GM12801 (cell line): Measurements from ENCODE around the gene RIGI.

Experiments used
- TF ChIP-seq, protein P1 (sequence below): IDR thresholded peaks from one replicate; pipeline ENCODE4 v1.5.1; 2011; ENCODE audit warnings: control low read depth; ENCODE audit not compliant: insufficient read length; ENCODE audit errors: extremely low read depth

Gene RIGI

GRCh38 chr9:32526041-32526706 is at the start of gene RIGI:
Gene RIGI, minus strand, starts transcription at chr9:32526196. Its CDS starts 30 bp downstream, at chr9:32526166.
- TF ChIP-seq, protein P1, sequence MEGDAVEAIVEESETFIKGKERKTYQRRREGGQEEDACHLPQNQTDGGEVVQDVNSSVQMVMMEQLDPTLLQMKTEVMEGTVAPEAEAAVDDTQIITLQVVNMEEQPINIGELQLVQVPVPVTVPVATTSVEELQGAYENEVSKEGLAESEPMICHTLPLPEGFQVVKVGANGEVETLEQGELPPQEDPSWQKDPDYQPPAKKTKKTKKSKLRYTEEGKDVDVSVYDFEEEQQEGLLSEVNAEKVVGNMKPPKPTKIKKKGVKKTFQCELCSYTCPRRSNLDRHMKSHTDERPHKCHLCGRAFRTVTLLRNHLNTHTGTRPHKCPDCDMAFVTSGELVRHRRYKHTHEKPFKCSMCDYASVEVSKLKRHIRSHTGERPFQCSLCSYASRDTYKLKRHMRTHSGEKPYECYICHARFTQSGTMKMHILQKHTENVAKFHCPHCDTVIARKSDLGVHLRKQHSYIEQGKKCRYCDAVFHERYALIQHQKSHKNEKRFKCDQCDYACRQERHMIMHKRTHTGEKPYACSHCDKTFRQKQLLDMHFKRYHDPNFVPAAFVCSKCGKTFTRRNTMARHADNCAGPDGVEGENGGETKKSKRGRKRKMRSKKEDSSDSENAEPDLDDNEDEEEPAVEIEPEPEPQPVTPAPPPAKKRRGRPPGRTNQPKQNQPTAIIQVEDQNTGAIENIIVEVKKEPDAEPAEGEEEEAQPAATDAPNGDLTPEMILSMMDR: no peak

DNA sequence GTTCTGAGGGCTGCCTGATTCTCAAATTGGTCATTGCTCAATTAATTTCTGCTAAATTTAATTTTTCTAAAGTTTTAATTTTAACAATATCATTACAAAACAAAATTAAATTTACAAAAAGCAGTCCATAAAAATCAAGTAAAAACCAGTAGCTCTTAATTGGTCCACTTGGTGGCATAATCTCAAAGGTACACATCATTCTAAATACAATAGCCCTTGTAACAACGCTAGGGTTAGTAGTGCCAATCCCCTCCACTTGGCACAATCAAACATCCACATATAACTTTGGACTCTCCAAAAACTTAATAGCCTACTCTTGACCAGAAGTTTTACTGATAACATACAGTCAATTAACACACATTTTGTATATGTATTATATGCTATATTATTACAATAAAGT is 48.9 kb upstream of the RIGI start:
- TF ChIP-seq, protein P1: no peak

DNA sequence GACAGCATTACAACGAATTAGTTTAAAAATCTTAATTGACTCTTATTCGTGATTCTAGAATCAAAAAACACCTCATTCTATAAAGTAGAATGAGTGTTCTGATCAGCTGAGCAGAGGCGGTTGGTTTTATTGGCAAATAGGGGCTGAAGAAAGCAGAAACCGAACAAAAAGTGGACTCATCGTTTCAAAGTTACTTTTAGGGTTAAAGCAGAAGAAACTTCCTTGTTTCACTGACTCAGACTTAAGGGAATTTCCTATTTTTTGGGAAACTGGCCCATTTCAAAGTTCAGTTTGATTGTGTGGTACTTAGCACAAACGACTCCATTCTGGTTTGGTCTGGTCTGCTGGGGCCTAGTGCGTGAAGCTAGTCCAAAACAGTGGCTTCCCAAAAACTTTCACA is 47.8 kb upstream of the RIGI start:
- TF ChIP-seq, protein P1: no peak

DNA sequence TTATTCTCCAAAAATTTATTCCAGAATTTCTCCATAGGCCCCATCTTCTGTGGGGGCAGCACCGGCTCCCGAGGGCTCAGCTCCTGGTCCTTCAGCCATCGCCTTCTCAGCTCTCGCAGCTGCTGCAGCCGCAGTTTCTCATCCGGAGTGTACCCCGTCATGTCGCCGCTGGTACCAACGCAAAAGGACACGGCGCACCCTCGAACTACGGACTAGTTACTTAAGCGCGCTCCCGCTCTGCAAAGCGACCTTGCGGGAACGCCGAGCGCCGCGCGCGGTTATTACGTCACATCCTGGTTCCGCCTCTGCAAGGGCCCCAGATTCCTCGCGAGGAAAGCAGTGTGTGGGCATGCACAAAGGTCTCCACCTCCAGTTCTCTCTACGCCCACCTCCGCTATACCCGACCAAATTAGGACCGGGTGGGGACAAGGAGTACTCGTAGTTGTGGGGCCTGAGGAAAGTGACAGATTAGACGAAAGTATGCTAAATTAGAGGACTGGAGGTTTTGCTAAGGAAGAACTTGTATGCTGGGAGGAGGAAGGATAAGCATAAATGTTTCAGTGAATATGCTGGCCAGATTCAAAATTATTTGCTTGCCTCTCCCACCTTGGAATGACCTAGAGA is 47.0 kb upstream of the RIGI start, which contains the start of gene NDUFB6:
Gene NDUFB6, minus strand, starts transcription at position 260 of the 624 bp plus-strand sequence. Its CDS starts 99 bp downstream, at position 161.
- TF ChIP-seq, protein P1: no peak

DNA sequence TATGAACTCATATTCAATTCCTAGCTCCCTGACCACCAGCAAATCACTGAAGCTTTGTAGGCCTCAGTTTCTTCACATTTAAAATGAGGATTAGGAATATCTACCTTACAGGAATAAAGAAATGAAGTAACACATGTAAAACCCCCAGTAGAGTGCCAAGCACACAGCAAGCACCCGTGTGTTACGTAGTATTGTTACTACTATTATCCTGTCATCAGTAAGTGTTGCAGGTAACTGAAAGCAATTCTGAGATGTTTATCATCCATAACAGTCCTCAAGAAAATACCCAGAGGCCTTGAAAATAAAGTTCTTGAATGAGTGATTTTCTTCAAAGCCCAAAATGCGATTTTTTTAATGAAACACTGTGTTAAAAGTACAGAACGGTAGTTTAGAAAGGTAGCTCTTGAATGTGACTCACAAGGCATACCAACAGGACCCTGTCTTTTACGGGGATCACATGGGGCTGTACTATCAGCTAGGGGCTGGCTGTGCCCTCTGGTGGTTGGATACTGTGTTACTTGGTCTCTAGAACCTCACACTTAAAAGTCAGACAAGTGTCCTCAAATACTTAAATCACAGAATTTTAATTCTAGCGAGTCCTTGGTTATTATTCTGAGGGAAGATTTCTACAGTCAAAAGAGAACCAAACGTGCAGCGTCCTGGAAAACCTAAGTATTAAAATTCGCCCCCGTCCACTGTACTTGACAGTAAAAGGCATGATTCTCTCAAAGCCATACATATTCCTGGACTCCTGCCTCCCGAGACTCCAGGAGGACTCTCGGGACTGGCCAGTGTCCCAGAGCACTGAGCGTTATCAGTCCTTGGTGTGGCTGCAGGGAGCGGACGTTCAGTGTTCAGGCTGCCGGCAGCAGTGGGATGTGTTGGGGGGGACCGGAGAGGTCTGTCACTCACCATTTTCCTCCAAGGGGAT is 46.2 kb upstream of the RIGI start:
- TF ChIP-seq, protein P1: no peak

GRCh38 chr9:32570262-32570661 is 44.3 kb upstream of the RIGI start:
- TF ChIP-seq, protein P1: no peak

GRCh38 chr9:32566770-32567169 is 40.8 kb upstream of the RIGI start:
- TF ChIP-seq, protein P1: no peak
